Hippocampal formation (tissue), 2 donors: ENCODE data around the gene TRIM49D2.
"Not testable (repeated sequence)": the region's sequence is repeated elsewhere in the genome, so short reads cannot be mapped to it uniquely, and the experiment has no call there.

Experiments
- DNase-seq, 2 donors: peaks; one replicate each; lab custom pipeline; 2025; lab: John Stamatoyannopoulos, UW

TRIM49D2 gene, protein sequence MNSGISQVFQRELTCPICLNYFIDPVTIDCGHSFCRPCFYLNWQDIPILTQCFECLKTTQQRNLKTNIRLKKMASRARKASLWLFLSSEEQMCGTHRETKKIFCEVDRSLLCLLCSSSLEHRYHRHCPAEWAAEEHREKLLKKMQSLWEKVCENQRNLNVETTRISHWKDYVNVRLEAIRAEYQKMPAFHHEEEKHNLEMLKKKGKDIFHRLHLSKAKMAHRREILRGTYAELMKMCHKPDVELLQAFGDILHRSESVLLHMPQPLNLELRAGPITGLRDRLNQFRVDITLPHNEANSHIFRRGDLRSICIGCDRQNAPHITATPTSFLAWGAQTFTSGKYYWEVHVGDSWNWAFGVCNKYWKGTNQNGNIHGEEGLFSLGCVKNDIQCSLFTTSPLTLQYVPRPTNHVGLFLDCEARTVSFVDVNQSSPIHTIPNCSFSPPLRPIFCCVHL

DNA sequence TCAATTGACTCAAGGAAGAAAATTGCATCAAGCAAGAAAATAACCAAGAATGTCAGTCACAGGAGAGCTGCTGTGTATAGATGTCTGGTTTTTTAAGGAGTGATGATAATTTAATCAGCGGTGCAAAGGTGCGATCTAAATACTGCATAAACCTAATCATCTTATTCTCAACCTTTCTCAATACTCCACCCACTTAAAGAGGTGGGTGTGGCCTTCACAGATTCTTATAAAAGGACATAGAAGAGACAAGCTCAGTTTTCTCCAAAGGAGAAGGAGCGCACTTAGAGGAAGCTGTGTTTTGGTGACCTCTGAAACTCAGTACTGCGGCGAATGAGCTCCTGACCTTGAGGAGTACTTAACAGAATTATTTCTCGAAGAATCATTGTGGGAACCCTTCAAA is at the start of gene TRIM49D2:
TRIM49D2 (plus strand) TSS at position 301 of the 400 bp plus-strand sequence. CDS start 2,698 bp downstream, outside the sequence.
- DNase-seq = not testable (repeated sequence)

DNA sequence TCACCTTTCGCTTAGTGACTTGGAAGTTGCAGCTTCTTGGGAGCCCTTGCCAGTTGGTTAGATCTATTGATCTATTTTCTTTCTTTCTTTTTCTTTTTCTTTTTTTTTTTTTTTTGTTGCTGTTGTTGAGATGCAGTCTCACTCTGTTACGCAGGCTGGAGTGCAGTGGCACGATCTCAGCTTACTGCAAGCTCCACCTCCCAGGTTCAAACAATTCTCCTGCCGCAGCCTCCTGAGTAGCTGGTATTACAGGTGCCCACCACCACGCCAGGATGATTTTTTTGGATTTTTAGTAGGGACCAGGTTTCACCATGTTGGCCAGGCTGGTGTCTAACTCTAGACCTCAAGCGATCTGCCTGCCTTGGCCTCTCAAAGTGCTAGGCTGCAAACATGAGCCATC is 46.4 kb upstream of the TRIM49D2 start:
- not testable (repeated sequence) for DNase-seq

DNA sequence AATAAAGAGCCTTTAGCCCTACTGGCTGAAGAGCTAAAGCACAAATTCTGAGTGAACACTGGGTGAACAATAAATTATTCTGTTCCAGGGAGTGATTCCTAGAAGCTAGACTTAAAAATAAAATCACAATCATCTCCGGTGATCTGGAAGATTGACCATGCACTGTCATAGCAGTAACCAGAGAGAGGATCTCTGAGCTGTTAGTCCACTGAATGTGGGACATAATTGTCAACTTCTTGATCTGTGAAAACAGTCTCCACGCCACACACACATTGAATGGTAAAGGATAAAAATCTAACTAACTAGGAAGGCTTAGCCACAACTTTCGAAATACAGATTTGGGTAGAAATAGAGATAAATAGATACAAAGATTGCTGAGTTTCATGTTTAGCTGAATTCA is 30.6 kb upstream of the TRIM49D2 start:
- DNase-seq = not testable (repeated sequence)

DNA sequence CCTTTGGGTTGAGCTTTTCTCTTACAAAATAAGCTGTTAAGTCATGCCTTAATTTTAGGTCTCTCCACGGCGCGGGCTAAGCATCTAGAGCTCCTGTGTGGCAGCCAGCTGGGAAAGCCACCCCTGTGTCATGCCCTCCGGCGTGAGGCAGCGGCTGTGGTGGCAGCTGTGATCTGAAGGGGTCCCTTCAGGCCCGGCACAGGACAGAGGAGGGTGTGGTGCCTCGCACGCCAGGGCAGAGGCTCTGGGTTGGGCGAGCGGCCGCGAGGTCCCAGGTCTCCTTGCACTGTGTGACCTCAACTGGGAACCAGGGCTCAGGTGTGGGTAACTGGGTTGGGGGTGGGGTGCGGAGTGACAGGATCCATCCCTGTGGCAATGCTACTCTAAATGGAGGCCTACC is 23.1 kb upstream of the TRIM49D2 start:
- not testable (repeated sequence) for DNase-seq

DNA sequence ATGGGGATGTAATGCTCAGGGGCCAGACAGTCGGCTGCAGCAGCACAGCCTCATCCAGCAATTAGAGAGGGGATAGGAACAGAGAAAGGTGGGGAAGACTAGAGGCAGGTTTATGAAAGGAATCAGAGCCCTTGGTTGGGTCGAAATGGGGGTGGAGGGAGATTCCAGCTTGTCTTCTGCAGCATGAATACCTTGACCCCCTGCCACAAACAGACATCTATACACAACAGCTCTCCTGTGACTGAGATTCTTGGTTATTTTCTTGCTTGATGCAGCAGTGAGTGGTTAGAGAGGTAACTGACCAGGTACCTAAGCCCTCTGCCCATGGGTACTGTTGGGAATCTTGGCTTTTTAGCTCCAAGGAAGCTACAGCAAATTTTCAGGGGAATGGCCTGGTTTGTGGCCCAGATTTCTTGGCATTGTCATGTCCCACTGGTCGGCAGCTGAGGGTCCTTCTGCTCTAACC is 1.6 kb upstream of the TRIM49D2 start, which contains the start of gene TRIM49D1:
TRIM49D1 (minus strand) TSS at position 51 of the 466 bp plus-strand sequence. CDS start 4,535 bp downstream, outside the sequence.
- DNase-seq = no peak

DNA sequence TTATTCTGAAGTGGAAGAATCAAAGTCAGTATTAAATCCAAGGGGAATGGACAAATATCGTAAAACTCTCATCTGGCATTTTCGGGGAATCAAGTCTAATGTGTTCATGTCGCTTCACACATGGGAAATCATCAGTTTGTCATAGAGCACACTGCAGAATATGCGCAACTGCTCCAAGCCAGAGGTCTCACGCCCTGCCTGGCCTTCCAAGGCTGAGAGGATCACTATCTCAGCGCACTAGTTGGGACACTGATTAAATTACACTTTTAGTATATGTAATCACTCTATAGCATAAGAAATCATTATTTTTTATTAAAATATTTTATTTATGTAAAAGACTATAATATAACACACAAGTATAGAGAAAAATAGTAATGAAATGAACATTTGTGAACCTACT is 37.0 kb downstream of the TRIM49D2 start:
- DNase-seq = not testable (repeated sequence)

DNA sequence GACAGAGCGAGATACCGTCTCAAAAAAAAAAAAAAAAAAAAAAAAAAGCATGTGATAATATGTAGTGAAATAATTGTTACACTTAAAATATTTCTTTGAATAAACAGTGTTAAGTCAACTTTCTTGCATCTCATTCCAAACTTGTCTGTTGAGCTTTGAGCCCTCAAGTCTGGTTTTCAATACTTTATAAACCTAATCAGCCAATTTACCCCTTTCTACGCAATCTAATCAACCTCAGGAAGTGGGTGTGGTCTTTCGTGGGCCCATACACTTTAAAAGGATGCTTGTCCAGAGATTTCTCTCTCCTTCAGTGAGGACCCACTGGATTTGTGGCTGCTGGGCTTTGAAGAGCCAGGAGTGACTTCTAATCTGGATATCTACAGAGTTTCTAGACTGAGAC is 41.9 kb downstream of the TRIM49D2 start, which contains the start of gene TRIM64:
TRIM64 (plus strand) TSS at position 301 of the 400 bp plus-strand sequence. CDS start 2,467 bp downstream, outside the sequence.
- DNase-seq = not testable (repeated sequence)
